Heart right ventricle (tissue), 16 donors: ENCODE results near the gene PCK1. TPM values are rescaled to one million over a fixed set of nuclear protein-coding genes. Genes with fewer than 3 reads are reported as not detected.

Source experiments
- ATAC-seq, 8 donors: fragments of 200-7000 bp; cut with Tn5 transposase; one replicate each; pipeline ENCODE4 v1.9.1; 2020; ENCODE audit warnings: mild to moderate bottlenecking in 8 of 8, moderate library complexity in 8 of 8, moderate number of reproducible peaks in 1 of 8
- DNase-seq, 2 donors: peaks; one replicate each; pipeline ENCODE4 v3.0.0-alpha.2; 2020
- H3K27ac ChIP-seq, 10 donors: fragments of 200-600 bp; sonication (generic) in 2 of 10; one replicate each; pipeline versions ENCODE4 v1.5.0 to v1.8.0; 2020 to 2022; ENCODE audit warnings: mild to moderate bottlenecking in 3 of 10
- H3K27me3 ChIP-seq, 7 donors: fragments of 200-600 bp; one replicate each; pipeline ENCODE4 v1.8.0; 2021 to 2022; ENCODE audit warnings: mild to moderate bottlenecking in 2 of 7
- H3K36me3 ChIP-seq, 9 donors: fragments of 200-600 bp; sonication (generic) in 1 of 9; one replicate each; pipeline versions ENCODE4 v1.5.0 to v1.8.0; 2020 to 2022; ENCODE audit warnings: mild to moderate bottlenecking in 2 of 9
- H3K4me1 ChIP-seq, 9 donors: fragments of 200-600 bp; sonication (generic) in 1 of 9; one replicate each; pipeline versions ENCODE4 v1.5.0 to v1.8.0; 2020 to 2022; ENCODE audit warnings: mild to moderate bottlenecking in 4 of 9
- H3K4me3 ChIP-seq, 10 donors: fragments of 200-600 bp; sonication (generic) in 2 of 10; one replicate each; pipeline versions ENCODE4 v1.5.0 to v1.8.0; 2020 to 2022; ENCODE audit warnings: mild to moderate bottlenecking in 7 of 10, moderate library complexity in 2 of 10
- H3K9me3 ChIP-seq, 11 donors: fragments of 200-600 bp in 10 of 11; sonication (generic) in 2 of 11; one replicate each; pipeline versions ENCODE4 v1.5.0 to v1.8.0; 2013 to 2022; ENCODE audit warnings: mild to moderate bottlenecking in 2 of 11, control low read depth in 1 of 11, moderate library complexity in 1 of 11
- CTCF ChIP-seq, 9 donors: fragments of 200-600 bp; sonication (generic) in 2 of 9; IDR thresholded peaks; one replicate each; pipeline versions ENCODE4 v1.5.0 to v1.8.0; 2021 to 2022; ENCODE audit warnings: antibody characterized with exemption in 9 of 9, mild to moderate bottlenecking in 5 of 9, moderate library complexity in 1 of 9
- WGBS, 2 donors: extraction: QIAGEN DNeasy Blood & Tissue Kit; methylation state at CpG; one replicate each; pipeline ENCODE4 v1.1.7; 2013; ENCODE audit warnings: inconsistent platforms in 1 of 2; 5-methylcytosine and 5-hydroxymethylcytosine counted together
- intact Hi-C, 10 donors: fragments of 100-400 bp; cut with DNase I; formaldehyde crosslinking; loops; one replicate each; pipeline versions ENCODE4 v1.11.1 to v1.14.2; 2022
- polyA plus RNA-seq, 2 donors: library from polyadenylated mRNA; stranded (reverse); fragments of 200-250 nt; gene quantifications; one replicate each; pipeline ENCODE4 v1.2.3, GENCODE V29; 2013
- total RNA-seq, 10 donors: library from RNA; stranded (reverse); fragmentation: NEBNext Ultra II Directional in 3 of 10; extraction: Animal tissue kit (Norgen Biotek cat#: 25700) in 3 of 10; gene quantifications; one replicate each; pipeline versions ENCODE4 v1.2.1 to v1.2.4, GENCODE V29; 2021 to 2023
- donor health status: Arrhythmogenic right ventricular cardiomyopathy.
- donor health status: ischemic (EF 13 %, LVEDD 7.1; RV severe dilation, severe dysfunction).
- donor health status: healthy with polysubstance abuse.
- donor health status: DM: no; HTN: yes; CAD: no.
- donor health status: DM: no; HTN: no; CAD: no.
- donor health status: ischemic (EF 25% LVEDD 6.9; RV normal size, moderate dysfunction).
- donor health status: ischemic (EF 25% LVEDD 5.7; RV mildly dilated, moderate dysfunction).
- donor health status: healthy.
- donor health status: DM: yes; HTN: yes; CAD: no.
- donor health status: Ischemic cardiomyopathy.
- donor health status: ischemic (EF 35%, LVEDD 5.7; RV mildly dilated, moderate dysfunction).
- donor health status: nonischemic (EF 11% LVEDD 7.7; RV severe dilation, severe dysfunction).
- donor health status: DM: yes; HTN: yes; CAD: no.
- donor health status: PGD.
- donor health status: ischemic (EF 29% LVEDD 5.4; RV normal size, mild dysfunction).
- donor health status: nonischemic (EF 23%, LVEDD 6.1; RV moderate dilation, normal function).

PCK1 gene
- total and polyA plus RNA-seq, 12 donors = 0.15 to 8.5 (median 0.72) TPM; not detected in 2

- H3K4me1 ChIP-seq = peaks cover 0 to 23% (median 0%) of the 10 kb centered on the region in 9 donors
- intact Hi-C loops = loop anchor here in 1 of 10 donors (10.0 kb wide), 1 partner anchor 570 kb away; no protein-coding TSS in a partner anchor
- peaks cover 0 to 16% (median 0%) of the 10 kb centered on the region in 9 donors for H3K36me3 ChIP-seq
- ATAC-seq = no peak
- no peaks in the 10 kb centered on the region for H3K9me3 ChIP-seq
- H3K4me3 ChIP-seq = no peak overlapping the region
- no peak for TF ChIP-seq CTCF (IDR thresholded peaks at IDR 0.05)
- no peak for DNase-seq
- 88 to 92% methylated on average over 16 of the region's 16 CpGs for WGBS, 2 donors
- H3K27me3 ChIP-seq = peaks cover 0 to 23% (median 2%) of the 10 kb centered on the region in 7 donors
- H3K27ac ChIP-seq = no peak overlapping the region
These were observed 53.9 kb downstream of the PCK1 start for GRCh38 chr20:57614490-57615444.

- Histone ChIP-seq H3K27ac (no peak overlapping the region), H3K27me3 (peaks cover 0 to 19% (median 2%) of the 10 kb centered on the region in 7 donors), H3K4me3 (no peak overlapping the region), H3K4me1 (peaks cover 0 to 29% (median 0%) of the 10 kb centered on the region in 9 donors), H3K9me3 (no peaks in the 10 kb centered on the region), H3K36me3 (peaks cover 0 to 12% (median 0%) of the 10 kb centered on the region in 9 donors)
- DNase-seq (no peak), ATAC-seq (no peak)
- no peak for TF ChIP-seq CTCF (IDR thresholded peaks at IDR 0.05)
- intact Hi-C loops = loop anchor here in 1 of 10 donors (10.0 kb wide), 1 partner anchor 569 kb away; no protein-coding TSS in a partner anchor
- 82 to 83% methylated on average over 8 of the region's 8 CpGs for WGBS, 2 donors
These were observed 54.5 kb downstream of the PCK1 start for GRCh38 chr20:57615445-57615811.

- WGBS, 2 donors = 88% methylated on average over 20 of the region's 20 CpGs
- Histone ChIP-seq H3K36me3 (peaks cover 0 to 12% (median 0%) of the 10 kb centered on the region in 9 donors), H3K27me3 (peaks cover 0 to 23% (median 2%) of the 10 kb centered on the region in 7 donors), H3K27ac (no peak overlapping the region), H3K4me3 (no peak overlapping the region), H3K4me1 (peaks cover 0 to 38% (median 0%) of the 10 kb centered on the region in 9 donors), H3K9me3 (no peaks in the 10 kb centered on the region)
- DNase-seq = no peak
- ATAC-seq = no peak
- no peak for TF ChIP-seq CTCF (IDR thresholded peaks at IDR 0.05)
- intact Hi-C loops = loop anchor here in 1 of 10 donors (10.0 kb wide), 1 partner anchor 568 kb away; no protein-coding TSS in a partner anchor
These were observed 55.4 kb downstream of the PCK1 start for GRCh38 chr20:57616143-57616951.
